Breast epithelium (tissue), 3 donors: ENCODE results near the gene PPP6R1.

Source experiments
- POLR2A ChIP-seq: fragments of 450-650 bp; IDR thresholded peaks from one replicate; pipeline ENCODE4 v1.6.1; 2016; ENCODE audit warnings: antibody characterized with exemption, mild to moderate bottlenecking, moderate library complexity
- TF ChIP-seq, protein P1 (sequence below), 3 donors: fragments of 450-650 bp; IDR thresholded peaks; one replicate each; pipeline ENCODE4 v1.5.1; 2016 to 2017; ENCODE audit warnings: antibody characterized with exemption in 3 of 3, mild to moderate bottlenecking in 3 of 3, moderate library complexity in 3 of 3

DNA sequence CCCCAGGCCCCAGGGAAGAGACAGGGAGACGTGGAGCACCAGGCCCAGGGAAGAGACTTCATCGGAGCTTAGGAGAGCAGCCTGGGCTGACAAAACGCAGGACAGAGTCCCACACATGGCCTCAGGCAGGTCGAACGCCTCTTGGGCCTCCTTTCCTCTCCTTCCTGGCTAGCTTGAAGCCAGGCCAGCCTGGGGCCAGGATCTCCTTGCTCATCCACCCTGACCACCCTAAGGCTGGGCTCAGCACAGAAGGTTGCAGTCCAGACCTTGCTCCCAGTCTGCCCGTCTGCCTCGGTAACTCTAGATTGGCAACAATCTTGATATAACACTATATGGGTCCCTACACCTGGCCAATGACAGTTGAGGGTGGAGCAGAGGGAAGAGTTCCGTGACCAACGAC lies 10.1 kb downstream of the PPP6R1 start:
- TF ChIP-seq, protein P1, sequence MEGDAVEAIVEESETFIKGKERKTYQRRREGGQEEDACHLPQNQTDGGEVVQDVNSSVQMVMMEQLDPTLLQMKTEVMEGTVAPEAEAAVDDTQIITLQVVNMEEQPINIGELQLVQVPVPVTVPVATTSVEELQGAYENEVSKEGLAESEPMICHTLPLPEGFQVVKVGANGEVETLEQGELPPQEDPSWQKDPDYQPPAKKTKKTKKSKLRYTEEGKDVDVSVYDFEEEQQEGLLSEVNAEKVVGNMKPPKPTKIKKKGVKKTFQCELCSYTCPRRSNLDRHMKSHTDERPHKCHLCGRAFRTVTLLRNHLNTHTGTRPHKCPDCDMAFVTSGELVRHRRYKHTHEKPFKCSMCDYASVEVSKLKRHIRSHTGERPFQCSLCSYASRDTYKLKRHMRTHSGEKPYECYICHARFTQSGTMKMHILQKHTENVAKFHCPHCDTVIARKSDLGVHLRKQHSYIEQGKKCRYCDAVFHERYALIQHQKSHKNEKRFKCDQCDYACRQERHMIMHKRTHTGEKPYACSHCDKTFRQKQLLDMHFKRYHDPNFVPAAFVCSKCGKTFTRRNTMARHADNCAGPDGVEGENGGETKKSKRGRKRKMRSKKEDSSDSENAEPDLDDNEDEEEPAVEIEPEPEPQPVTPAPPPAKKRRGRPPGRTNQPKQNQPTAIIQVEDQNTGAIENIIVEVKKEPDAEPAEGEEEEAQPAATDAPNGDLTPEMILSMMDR (IDR thresholded peaks at IDR 0.05): no peak
- TF ChIP-seq POLR2A: no peak
